ENCODE results near the gene PGAP3. TPM values are rescaled to one million over a fixed set of nuclear protein-coding genes. Genes with fewer than 3 reads are reported as not detected.

Gene PGAP3
- total RNA-seq, 1 experiment from 2014 or later = 29.0 TPM

DNA sequence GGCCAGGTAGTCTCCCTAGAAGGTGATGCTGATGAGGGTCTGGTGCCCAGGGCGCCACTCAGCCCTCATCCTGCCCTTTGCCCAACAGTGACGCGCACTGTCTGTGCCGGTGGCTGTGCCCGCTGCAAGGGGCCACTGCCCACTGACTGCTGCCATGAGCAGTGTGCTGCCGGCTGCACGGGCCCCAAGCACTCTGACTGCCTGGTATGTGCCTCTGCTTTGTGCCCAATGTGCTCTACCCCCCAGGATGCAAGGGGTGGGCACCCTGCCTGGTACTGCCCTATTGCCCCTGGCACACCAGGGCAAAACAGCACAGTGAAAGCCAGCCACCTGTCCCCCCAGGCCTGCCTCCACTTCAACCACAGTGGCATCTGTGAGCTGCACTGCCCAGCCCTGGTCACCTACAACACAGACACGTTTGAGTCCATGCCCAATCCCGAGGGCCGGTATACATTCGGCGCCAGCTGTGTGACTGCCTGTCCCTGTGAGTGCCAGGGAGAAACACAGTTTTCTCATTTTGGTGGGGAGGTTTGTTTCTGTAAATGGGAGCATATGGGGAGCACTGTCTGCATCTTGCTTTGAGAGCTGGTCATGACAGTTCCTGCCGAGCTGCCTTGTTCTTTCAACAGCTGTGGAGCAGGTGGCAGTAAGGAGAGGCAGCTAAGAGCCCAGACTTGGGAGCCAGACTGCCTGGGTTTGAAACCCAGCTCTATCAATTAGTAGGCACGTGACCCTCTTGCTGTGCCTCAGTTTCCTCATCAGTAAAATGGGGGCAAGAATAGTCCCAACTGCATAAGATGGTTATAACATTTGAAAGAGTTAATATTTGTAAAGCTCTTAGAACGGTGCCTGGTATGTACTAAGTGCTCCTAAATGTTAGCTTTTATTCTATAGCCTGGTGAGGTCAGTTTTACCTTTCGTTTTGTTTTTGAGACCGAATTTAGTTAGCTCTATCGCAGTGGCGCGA lies 22.4 kb upstream of the PGAP3 start:
- Histone ChIP-seq H3K18ac (ENCODE audit: insufficient read length, low read depth, low read length) (no peak overlapping the region), H3K9ac (ENCODE audit: extremely low read depth, insufficient read length, low read length) (no peak overlapping the region), H3K23me2 (ENCODE audit: insufficient read length, low read depth, low read length, poor library complexity, severe bottlenecking) (no peaks in the 10 kb centered on the region), H3K27ac (ENCODE audit: insufficient read length, low read depth, low read length) (no peak overlapping the region), H4K5ac (ENCODE audit: insufficient read length, low read depth, low read length) (no peak overlapping the region), H3K23ac (ENCODE audit: insufficient read length, low read depth, low read length) (no peak overlapping the region), H3K27me3 (ENCODE audit: insufficient read depth, low read length) (no peaks in the 10 kb centered on the region), H4K8ac (replicated peaks; ENCODE audit: insufficient read length, low read depth, low read length) (no peak overlapping the region), H3K4me2 (ENCODE audit: insufficient read depth, insufficient read length, low read length) (no peak overlapping the region), H2AK5ac (ENCODE audit: insufficient read length, low read length) (no peak overlapping the region), H3K4me1 (ENCODE audit: insufficient read depth, low read length) (no peaks in the 10 kb centered on the region; the same call in 1 of the 2 replicates), H2BK20ac (ENCODE audit: low read depth, low read length, poor library complexity, severe bottlenecking) (no peak overlapping the region), H2BK15ac (ENCODE audit: low read depth, low read length) (no peak overlapping the region), H2BK5ac (ENCODE audit: insufficient read length, low read length) (no peak overlapping the region), H4K20me1 (ENCODE audit: control insufficient read depth, insufficient read depth, insufficient read length) (no peaks in the 10 kb centered on the region), H3K4ac (ENCODE audit: low read depth, low read length) (no peak overlapping the region), H3K79me1 (ENCODE audit: insufficient read depth, low read depth, low read length, poor library complexity, severe bottlenecking) (no peaks in the 10 kb centered on the region), H3K14ac (ENCODE audit: insufficient read depth, low read length) (no peak overlapping the region; the same call in 1 of the 2 replicates), H3K9me3 (ENCODE audit: control insufficient read depth, low read depth, low read length) (no peaks in the 10 kb centered on the region), H3K56ac (ENCODE audit: insufficient read length, low read depth, low read length) (no peak overlapping the region), H4K91ac (ENCODE audit: insufficient read length, low read depth, low read length) (no peak overlapping the region), H2BK12ac (ENCODE audit: insufficient read length, low read depth, low read length) (no peak overlapping the region), H3T11ph (ENCODE audit: low read length) (no peak overlapping the region), H2BK120ac (ENCODE audit: low read depth, low read length, poor library complexity, severe bottlenecking) (no peak overlapping the region), H3K79me2 (ENCODE audit: insufficient read depth, low read length) (peaks cover 12% of the 10 kb centered on the region; the same call in 1 of the 2 replicates), H2AFZ (ENCODE audit: low read length) (no peak overlapping the region)
- no peaks in the 10 kb centered on the region for H3K9me3 Mint-ChIP-seq
- H3K27me3 Mint-ChIP-seq (ENCODE audit: low read depth) = no peaks in the 10 kb centered on the region; the same call in 1 of the 2 replicates
- H3K27ac Mint-ChIP-seq = no peak overlapping the region; a peak in 1 of 7 replicates
- DNase-seq = no peak
- H3K4me3 Mint-ChIP-seq = no peak overlapping the region
- no CpG with 5 or more reads among the region's 20 CpGs for WGBS (ENCODE audit: extremely low coverage, insufficient read length, low lambda C conversion rate)
- TF ChIP-seq, protein P1, sequence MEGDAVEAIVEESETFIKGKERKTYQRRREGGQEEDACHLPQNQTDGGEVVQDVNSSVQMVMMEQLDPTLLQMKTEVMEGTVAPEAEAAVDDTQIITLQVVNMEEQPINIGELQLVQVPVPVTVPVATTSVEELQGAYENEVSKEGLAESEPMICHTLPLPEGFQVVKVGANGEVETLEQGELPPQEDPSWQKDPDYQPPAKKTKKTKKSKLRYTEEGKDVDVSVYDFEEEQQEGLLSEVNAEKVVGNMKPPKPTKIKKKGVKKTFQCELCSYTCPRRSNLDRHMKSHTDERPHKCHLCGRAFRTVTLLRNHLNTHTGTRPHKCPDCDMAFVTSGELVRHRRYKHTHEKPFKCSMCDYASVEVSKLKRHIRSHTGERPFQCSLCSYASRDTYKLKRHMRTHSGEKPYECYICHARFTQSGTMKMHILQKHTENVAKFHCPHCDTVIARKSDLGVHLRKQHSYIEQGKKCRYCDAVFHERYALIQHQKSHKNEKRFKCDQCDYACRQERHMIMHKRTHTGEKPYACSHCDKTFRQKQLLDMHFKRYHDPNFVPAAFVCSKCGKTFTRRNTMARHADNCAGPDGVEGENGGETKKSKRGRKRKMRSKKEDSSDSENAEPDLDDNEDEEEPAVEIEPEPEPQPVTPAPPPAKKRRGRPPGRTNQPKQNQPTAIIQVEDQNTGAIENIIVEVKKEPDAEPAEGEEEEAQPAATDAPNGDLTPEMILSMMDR (conservative IDR thresholded peaks at IDR 0.05) = no peak
- peaks cover 66 to 82% (median 76%) of the 10 kb centered on the region in 3 experiments; a peak in 6 of 7 replicates for H3K36me3 Mint-ChIP-seq (ENCODE audit: insufficient read depth in 1 of 3, low read depth in 3 of 3)
- peaks cover 7 to 8% of the 10 kb centered on the region in 2 experiments for H3K4me1 Mint-ChIP-seq
